ENCODE measurements around the gene SRGAP1. TPM values are rescaled to one million over a fixed set of nuclear protein-coding genes. Genes with fewer than 3 reads are reported as not detected.

Gene SRGAP1
- total and polyA plus RNA-seq, 2 of the 8 experiments (the other 6 are each of a cell fraction or from before 2014, with no cell fraction given) = 3.2 to 7.3 TPM

DNA sequence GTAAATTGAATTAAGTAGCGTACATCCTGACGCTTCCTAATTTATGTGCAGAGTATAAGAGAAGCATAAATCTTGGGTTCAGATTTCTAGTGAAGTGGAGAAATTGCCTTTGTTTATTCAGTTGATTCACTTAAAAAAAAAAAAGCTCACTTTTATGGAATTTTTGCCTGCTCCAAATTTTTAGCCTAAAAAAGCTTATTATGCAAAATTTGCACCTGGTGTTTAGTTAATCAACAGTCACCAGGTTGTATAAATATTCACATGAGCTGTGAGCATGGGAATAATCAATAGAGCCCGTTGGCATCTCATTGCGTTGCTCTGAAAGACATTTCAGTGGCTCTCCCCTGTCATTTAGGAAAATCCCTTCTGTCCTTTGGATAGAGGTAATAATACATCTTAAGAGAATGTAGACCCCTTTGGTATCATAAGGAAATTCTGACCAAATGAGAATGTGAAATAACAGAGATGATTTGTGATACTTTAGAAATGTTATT lies 132.4 kb downstream of the SRGAP1 start:
- no peak overlapping the region for H3K18ac ChIP-seq (ENCODE audit: extremely low read depth, low read length)
- ChIA-PET CTCF (ENCODE audit: partially characterized antibody) (interaction anchor here (0.6 to 1.0 kb wide), 2 partner anchors 13 to 1303 kb away, joined by 3 read pairs; no protein-coding TSS in a partner anchor), POLR2A (ENCODE audit: partially characterized antibody) (interaction anchor here (0.7 kb wide), 1 partner anchor 55 kb away, joined by 3 read pairs; no protein-coding TSS in a partner anchor)
- H3K56ac ChIP-seq (replicated peaks; ENCODE audit: insufficient read length, low read depth, low read length) = no peak overlapping the region
- no peak overlapping the region for H3K4me2 ChIP-seq (ENCODE audit: insufficient read depth in 1 of 2, low read depth in 2 of 2, low read length in 2 of 2)
- no peaks in the 10 kb centered on the region for H3K27me3 ChIP-seq (replicated peaks in 1 of 4; ENCODE audit: control insufficient read depth in 3 of 4, extremely low read depth in 1 of 4, insufficient read depth in 3 of 4, low read length in 3 of 4)
- no peaks in the 10 kb centered on the region for H3K79me1 ChIP-seq (ENCODE audit: low read depth, low read length)
- no peak overlapping the region for H3K4ac ChIP-seq (replicated peaks; ENCODE audit: insufficient read length, low read depth, low read length)
- H3K4me1 ChIP-seq (replicated peaks in 1 of 4; ENCODE audit: control insufficient read depth in 3 of 4, insufficient read depth in 4 of 4, low read length in 3 of 4) = peaks cover 0 to 3% (median 2%) of the 10 kb centered on the region in 4 experiments; a peak in 2 of 7 replicates
- H2AK5ac ChIP-seq (ENCODE audit: low read depth, low read length) = no peak overlapping the region
- no peak overlapping the region for H2AFZ ChIP-seq (ENCODE audit: low read length)
- H3K4me3 ChIP-seq (ENCODE audit: extremely low read depth in 1 of 4, insufficient read depth in 2 of 4, low read depth in 3 of 4, low read length in 4 of 4) = no peak overlapping the region
- H3K23me2 ChIP-seq (ENCODE audit: low read depth, low read length) = no peaks in the 10 kb centered on the region
- H4K5ac ChIP-seq (ENCODE audit: insufficient read length, low read depth, low read length) = no peak overlapping the region
- H2BK20ac ChIP-seq (ENCODE audit: low read length) = no peak overlapping the region
- H4K91ac ChIP-seq (replicated peaks; ENCODE audit: insufficient read length, low read length) = no peak overlapping the region
- H3K36me3 ChIP-seq (ENCODE audit: control insufficient read depth in 2 of 4, insufficient read depth in 4 of 4, low read length in 3 of 4) = no peaks in the 10 kb centered on the region
- H4K8ac ChIP-seq (ENCODE audit: extremely low read depth, insufficient read depth, low read length) = no peak overlapping the region
- DNase-seq (ENCODE audit: low read depth in 1 of 2, low spot score in 2 of 2) (no peak), FAIRE-seq (no peak)
- no peak overlapping the region for H2BK12ac ChIP-seq (ENCODE audit: low read depth, low read length)
- H3K23ac ChIP-seq (ENCODE audit: insufficient read length) = no peak overlapping the region
- H3K9me3 ChIP-seq (ENCODE audit: insufficient read depth in 2 of 2, low read depth in 1 of 2, low read length in 1 of 2) = no peaks in the 10 kb centered on the region
- H2BK15ac ChIP-seq (ENCODE audit: low read length) = no peak overlapping the region
- H2BK5ac ChIP-seq (ENCODE audit: low read depth, low read length) = no peak overlapping the region
- 91% methylated on average over 4 of the region's 4 CpGs; no CpG with 5 or more reads in 1 of the 2 experiments for WGBS, 2 experiments (ENCODE audit: extremely low coverage in 1 of 2, insufficient coverage in 1 of 2, insufficient read length in 1 of 2, insufficient replicate concordance in 2 of 2, low coverage in 1 of 2, low lambda C conversion rate in 2 of 2, missing lambda C conversion rate in 1 of 2)
- H2BK120ac ChIP-seq (replicated peaks; ENCODE audit: low read depth, low read length) = no peak overlapping the region
- TF ChIP-seq BACH1 (IDR thresholded peaks at IDR 0.05; ENCODE audit: low read length) (no peak), RNF2 (IDR thresholded peaks at IDR 0.05; ENCODE audit: borderline replicate concordance, low read depth, low read length, missing control alignments, poor library complexity, severe bottlenecking) (no peak), GABPA (IDR thresholded peaks at IDR 0.05; ENCODE audit: borderline replicate concordance, insufficient read depth, low read length) (no peak), RFX5 (IDR thresholded peaks at IDR 0.05; ENCODE audit: borderline replicate concordance, low read depth, low read length) (no peak), JUND (IDR thresholded peaks at IDR 0.05; ENCODE audit: low read length) (no peak), FOSL1 (IDR thresholded peaks at IDR 0.05; ENCODE audit: insufficient read depth, low read depth, low read length) (no peak), SIRT6 (IDR thresholded peaks at IDR 0.05; ENCODE audit: low read length) (no peak), TCF12 (IDR thresholded peaks at IDR 0.05; ENCODE audit: low read depth, low read length) (no peak)
- TF ChIP-seq, protein P1, sequence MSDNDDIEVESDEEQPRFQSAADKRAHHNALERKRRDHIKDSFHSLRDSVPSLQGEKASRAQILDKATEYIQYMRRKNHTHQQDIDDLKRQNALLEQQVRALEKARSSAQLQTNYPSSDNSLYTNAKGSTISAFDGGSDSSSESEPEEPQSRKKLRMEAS (IDR thresholded peaks at IDR 0.05) = no peak
- H3K79me2 ChIP-seq (ENCODE audit: control insufficient read depth in 1 of 2, insufficient read depth in 2 of 2, low read length in 2 of 2) = no peaks in the 10 kb centered on the region
- no peaks in the 10 kb centered on the region for H4K20me1 ChIP-seq (replicated peaks in 1 of 2; ENCODE audit: control insufficient read depth in 1 of 2, insufficient read depth in 2 of 2, low read length in 2 of 2)
- H3K9ac ChIP-seq (replicated peaks in 1 of 4; ENCODE audit: extremely low read depth in 1 of 4, low read depth in 3 of 4, low read length in 3 of 4) = no peak overlapping the region
- H3K27ac ChIP-seq (ENCODE audit: low read depth, low read length) = no peak overlapping the region
- H3K14ac ChIP-seq (ENCODE audit: insufficient read length) = no peak overlapping the region
